Suprapubic skin (tissue), 4 donors: ENCODE measurements around the gene RALGPS1. TPM values are rescaled to one million over a fixed set of nuclear protein-coding genes. Genes with fewer than 3 reads are reported as not detected.

Source experiments
- DNase-seq, 2 donors: peaks; one replicate each; pipeline ENCODE4 v3.0.0-alpha.2; 2019; ENCODE audit warnings: low spot score in 2 of 2
- H3K27ac ChIP-seq: fragments of 200-600 bp; sonication (generic); one replicate; pipeline ENCODE4 v1.5.1; 2019
- H3K27me3 ChIP-seq: fragments of 200-600 bp; sonication (generic); one replicate; pipeline ENCODE4 v1.5.1; 2019
- H3K36me3 ChIP-seq: fragments of 200-600 bp; sonication (generic); one replicate; pipeline ENCODE4 v1.5.1; 2019
- H3K4me1 ChIP-seq: fragments of 200-600 bp; sonication (generic); one replicate; pipeline ENCODE4 v1.5.1; 2019
- H3K4me3 ChIP-seq: fragments of 200-600 bp; sonication (generic); one replicate; pipeline ENCODE4 v1.5.1; 2019; ENCODE audit warnings: mild to moderate bottlenecking
- H3K9me3 ChIP-seq: fragments of 200-600 bp; sonication (generic); one replicate; pipeline ENCODE4 v1.5.1; 2019
- CTCF ChIP-seq, 2 donors: fragments of 200-600 bp in 1 of 2; fragments of 450-650 bp in 1 of 2; sonication (generic) in 1 of 2; IDR thresholded peaks; one replicate each; pipeline ENCODE4 v1.5.1; 2016 to 2019; ENCODE audit warnings: antibody characterized with exemption in 2 of 2, mild to moderate bottlenecking in 1 of 2, moderate library complexity in 1 of 2
- EP300 ChIP-seq: sonication (generic); formaldehyde crosslinking; IDR thresholded peaks from one replicate; pipeline ENCODE4 v1.6.1; 2017; ENCODE audit warnings: antibody characterized with exemption
- POLR2A ChIP-seq, 2 donors: fragments of 450-650 bp; IDR thresholded peaks; one replicate each; pipeline ENCODE4 v1.6.1; 2017; ENCODE audit warnings: antibody characterized with exemption in 2 of 2, mild to moderate bottlenecking in 2 of 2, moderate library complexity in 2 of 2
- POLR2AphosphoS5 ChIP-seq, 3 donors: sonication (generic); formaldehyde crosslinking; IDR thresholded peaks; one replicate each; pipeline ENCODE4 v1.6.1; 2017; ENCODE audit warnings: antibody characterized with exemption in 3 of 3
- WGBS: methylation state at CpG from one replicate; pipeline ENCODE4 v1.1.5; 2018; 5-methylcytosine and 5-hydroxymethylcytosine counted together
- total RNA-seq, 4 donors: library from RNA; depleted of rRNA; stranded (reverse); fragments of >200 nt; gene quantifications; one replicate each; pipeline ENCODE4 v1.1.0, GENCODE V29; 2016

The RALGPS1 gene
- total RNA-seq, 4 donors from 2014 or later: 14.8 to 86.7 (median 21.4) TPM

- 80% methylated on average over 5 of the region's 5 CpGs for WGBS
- no peak overlapping the region for H3K4me3 ChIP-seq
- H3K36me3 ChIP-seq: no peaks in the 10 kb centered on the region
- no peaks in the 10 kb centered on the region for H3K9me3 ChIP-seq
- TF ChIP-seq POLR2A (IDR thresholded peaks at IDR 0.05) (no peak), POLR2AphosphoS5 (IDR thresholded peaks at IDR 0.05) (no peak), EP300 (no peak), CTCF (IDR thresholded peaks at IDR 0.05) (no peak)
- no peaks in the 10 kb centered on the region for H3K27me3 ChIP-seq
- no peak for DNase-seq
- no peak overlapping the region for H3K27ac ChIP-seq
- H3K4me1 ChIP-seq: peaks cover 39% of the 10 kb centered on the region
Observed at GRCh38 chr9:127189628-127190027, 275.0 kb downstream of the RALGPS1 start.

- no peaks in the 10 kb centered on the region for H3K9me3 ChIP-seq
- no peak for DNase-seq
- H3K4me1 ChIP-seq: peaks cover 17% of the 10 kb centered on the region
- no peaks in the 10 kb centered on the region for H3K27me3 ChIP-seq
- H3K4me3 ChIP-seq: no peak overlapping the region
- H3K27ac ChIP-seq: no peak overlapping the region
- WGBS: 93% methylated on average over 3 of the region's 3 CpGs
- no peaks in the 10 kb centered on the region for H3K36me3 ChIP-seq
- TF ChIP-seq POLR2A (IDR thresholded peaks at IDR 0.05) (no peak), CTCF (IDR thresholded peaks at IDR 0.05) (no peak)
Observed at GRCh38 chr9:127192744-127193143, 278.2 kb downstream of the RALGPS1 start.

- no peaks in the 10 kb centered on the region for H3K36me3 ChIP-seq
- WGBS: 84% methylated on average over 1 of the region's 1 CpG
- no peaks in the 10 kb centered on the region for H3K27me3 ChIP-seq
- TF ChIP-seq POLR2A (IDR thresholded peaks at IDR 0.05) (no peak), CTCF (IDR thresholded peaks at IDR 0.05) (no peak), EP300 (no peak), POLR2AphosphoS5 (IDR thresholded peaks at IDR 0.05) (no peak)
- no peak overlapping the region for H3K27ac ChIP-seq
- H3K4me3 ChIP-seq: no peak overlapping the region
- H3K4me1 ChIP-seq: peaks cover 15% of the 10 kb centered on the region
- DNase-seq: no peak
- H3K9me3 ChIP-seq: no peaks in the 10 kb centered on the region
Observed at GRCh38 chr9:127193483-127193882, 278.9 kb downstream of the RALGPS1 start.

GRCh38 chr9:127194881-127195713, 280.5 kb downstream of the RALGPS1 start:
- 76% methylated on average over 7 of the region's 12 CpGs for WGBS
- H3K27ac ChIP-seq: no peak overlapping the region
- TF ChIP-seq POLR2AphosphoS5 (IDR thresholded peaks at IDR 0.05) (no peak), EP300 (no peak), POLR2A (IDR thresholded peaks at IDR 0.05) (no peak), CTCF (IDR thresholded peaks at IDR 0.05) (peak in 1 of 2 donors; percentile 23)
- no peaks in the 10 kb centered on the region for H3K36me3 ChIP-seq
- DNase-seq: no peak
- H3K27me3 ChIP-seq: no peaks in the 10 kb centered on the region
- H3K4me3 ChIP-seq: no peak overlapping the region
- no peaks in the 10 kb centered on the region for H3K9me3 ChIP-seq
- peaks cover 25% of the 10 kb centered on the region for H3K4me1 ChIP-seq

GRCh38 chr9:127195976-127196825, 281.6 kb downstream of the RALGPS1 start:
- H3K9me3 ChIP-seq: no peaks in the 10 kb centered on the region
- DNase-seq: no peak
- no peaks in the 10 kb centered on the region for H3K27me3 ChIP-seq
- peaks cover 25% of the 10 kb centered on the region for H3K4me1 ChIP-seq
- 89% methylated on average over 17 of the region's 19 CpGs for WGBS
- no peak overlapping the region for H3K27ac ChIP-seq
- H3K36me3 ChIP-seq: no peaks in the 10 kb centered on the region
- no peak for TF ChIP-seq CTCF (IDR thresholded peaks at IDR 0.05)
- TF ChIP-seq EP300: no peak
- no peak for TF ChIP-seq POLR2A (IDR thresholded peaks at IDR 0.05)
- no peak for TF ChIP-seq POLR2AphosphoS5 (IDR thresholded peaks at IDR 0.05)
- H3K4me3 ChIP-seq: no peak overlapping the region
